ENCODE results near the gene VAMP2.

DNA sequence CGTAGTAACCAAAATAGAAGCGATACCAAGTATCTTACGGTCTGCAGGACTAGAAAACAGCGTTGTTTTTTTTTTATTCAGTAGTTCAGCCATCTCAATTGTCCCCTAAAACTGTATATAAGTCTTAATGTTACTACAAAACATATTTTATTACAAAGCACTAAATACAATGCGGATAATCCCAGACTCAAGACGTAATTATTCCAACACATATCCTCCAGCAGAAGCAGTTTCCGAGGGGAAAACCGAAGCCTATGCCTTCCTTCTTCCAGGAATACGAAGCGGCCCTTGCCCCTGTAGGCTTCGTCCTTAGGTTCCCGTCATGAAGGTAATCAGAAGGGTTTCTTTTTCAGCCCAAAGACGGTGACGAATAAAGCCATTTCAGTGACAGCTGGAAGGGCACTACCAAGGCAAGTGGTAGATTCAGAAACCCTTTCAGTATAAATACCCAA lies 11.1 kb upstream of the VAMP2 start:
- TF ChIP-seq, protein P1, sequence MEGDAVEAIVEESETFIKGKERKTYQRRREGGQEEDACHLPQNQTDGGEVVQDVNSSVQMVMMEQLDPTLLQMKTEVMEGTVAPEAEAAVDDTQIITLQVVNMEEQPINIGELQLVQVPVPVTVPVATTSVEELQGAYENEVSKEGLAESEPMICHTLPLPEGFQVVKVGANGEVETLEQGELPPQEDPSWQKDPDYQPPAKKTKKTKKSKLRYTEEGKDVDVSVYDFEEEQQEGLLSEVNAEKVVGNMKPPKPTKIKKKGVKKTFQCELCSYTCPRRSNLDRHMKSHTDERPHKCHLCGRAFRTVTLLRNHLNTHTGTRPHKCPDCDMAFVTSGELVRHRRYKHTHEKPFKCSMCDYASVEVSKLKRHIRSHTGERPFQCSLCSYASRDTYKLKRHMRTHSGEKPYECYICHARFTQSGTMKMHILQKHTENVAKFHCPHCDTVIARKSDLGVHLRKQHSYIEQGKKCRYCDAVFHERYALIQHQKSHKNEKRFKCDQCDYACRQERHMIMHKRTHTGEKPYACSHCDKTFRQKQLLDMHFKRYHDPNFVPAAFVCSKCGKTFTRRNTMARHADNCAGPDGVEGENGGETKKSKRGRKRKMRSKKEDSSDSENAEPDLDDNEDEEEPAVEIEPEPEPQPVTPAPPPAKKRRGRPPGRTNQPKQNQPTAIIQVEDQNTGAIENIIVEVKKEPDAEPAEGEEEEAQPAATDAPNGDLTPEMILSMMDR (IDR thresholded peaks at IDR 0.05), result no peak
- TF ChIP-seq POLR2A (IDR thresholded peaks at IDR 0.05), result no peak
